K562 (cell line): Measurements from ENCODE around the gene ARID5B.

Experiments used
- CTCF ChIP-seq, 3 experiments: IDR thresholded peaks in 2 of 3; conservative IDR thresholded peaks in 1 of 3; 2 replicates each; pipeline ENCODE4 v1.5.1; 2011 to 2012; ENCODE audit warnings: low read length in 3 of 3, mild to moderate bottlenecking in 3 of 3, control low read depth in 2 of 3, improper control_type of control experiment in 1 of 3, inconsistent platforms in 1 of 3, low read depth in 1 of 3, mixed read lengths in 1 of 3, moderate library complexity in 1 of 3; ENCODE audit not compliant: insufficient read depth in 2 of 3
- KDM5B ChIP-seq: fragments of 200-600 bp; sonication (generic); IDR thresholded peaks from 2 replicates; pipeline ENCODE4 v1.6.1; 2012; ENCODE audit warnings: low read depth, mild to moderate bottlenecking, moderate library complexity, low read length, control low read depth, inconsistent platforms; ENCODE audit not compliant: insufficient replicate concordance

GRCh38 chr10:62067560-62067959 lies 166.1 kb downstream of the ARID5B start:
- TF ChIP-seq CTCF (IDR thresholded peaks at IDR 0.05 in 2 of 3, conservative IDR thresholded peaks at IDR 0.05 in 1 of 3; ENCODE audit: insufficient read depth in 2 of 3, low read depth in 1 of 3, low read length in 3 of 3) (no peak), KDM5B (no peak)
